GM21786 (cell line): ENCODE results near the gene KIF25.

Experiments
- ATAC-seq: cut with Tn5 transposase; IDR thresholded peaks from one replicate; pipeline ENCODE4 v1.9.1; 2021; ENCODE audit not compliant: unreplicated experiment

The KIF25 gene

DNA sequence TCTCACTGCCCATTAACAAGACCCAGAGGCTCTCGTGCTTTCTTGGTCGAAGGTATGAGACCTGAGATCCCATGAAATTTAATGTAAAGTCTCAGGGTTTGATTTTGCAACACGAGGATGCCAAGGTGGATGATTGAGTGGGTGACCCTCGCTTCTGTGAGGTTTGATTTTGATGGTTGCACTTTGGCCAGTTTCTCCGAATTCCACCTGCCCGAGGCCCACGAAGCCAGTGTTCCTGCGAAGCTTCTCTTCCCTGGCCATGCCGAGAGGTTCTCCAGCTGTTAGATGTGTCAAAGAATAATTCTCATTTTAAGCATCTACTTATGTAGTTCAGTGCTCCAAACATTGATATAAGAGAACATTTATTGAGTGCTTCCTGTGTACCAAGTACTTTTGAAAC, at the start of gene KIF25:
TSS of gene KIF25 (plus strand) at position 30 of the 400 bp plus-strand sequence. CDS start 31,915 bp downstream, outside the sequence.
- no peak for ATAC-seq

DNA sequence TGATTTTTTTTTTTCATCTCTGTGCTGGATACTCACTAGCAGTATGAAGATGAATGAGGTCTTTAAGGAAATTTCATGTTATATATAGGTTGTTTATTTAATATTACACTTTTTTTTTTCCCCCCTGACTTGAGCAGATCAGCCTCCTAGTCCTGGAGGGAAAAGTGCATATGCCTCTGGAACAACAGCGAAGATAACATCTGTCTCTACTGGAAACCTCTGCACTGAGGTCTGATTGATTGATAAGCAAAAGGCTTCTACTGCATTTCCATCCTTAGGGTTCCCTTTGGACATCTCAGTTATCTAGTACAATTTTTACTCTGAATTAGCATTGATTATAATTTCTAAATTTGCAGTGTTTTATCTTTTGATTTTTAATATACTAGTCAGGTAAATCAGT, 49.8 kb upstream of the KIF25 start:
- ATAC-seq = no peak

GRCh38 chr6:167948716-167949115, 48.8 kb upstream of the KIF25 start:
- no peak for ATAC-seq

GRCh38 chr6:167949121-167949684, 48.3 kb upstream of the KIF25 start:
- ATAC-seq = no peak

GRCh38 chr6:167951781-167952511, 45.5 kb upstream of the KIF25 start:
- ATAC-seq = no peak

- no peak for ATAC-seq
Observed at GRCh38 chr6:167952512-167952859, 45.0 kb upstream of the KIF25 start.

- ATAC-seq = no peak
Observed at GRCh38 chr6:167953551-167953950, 43.9 kb upstream of the KIF25 start.

DNA sequence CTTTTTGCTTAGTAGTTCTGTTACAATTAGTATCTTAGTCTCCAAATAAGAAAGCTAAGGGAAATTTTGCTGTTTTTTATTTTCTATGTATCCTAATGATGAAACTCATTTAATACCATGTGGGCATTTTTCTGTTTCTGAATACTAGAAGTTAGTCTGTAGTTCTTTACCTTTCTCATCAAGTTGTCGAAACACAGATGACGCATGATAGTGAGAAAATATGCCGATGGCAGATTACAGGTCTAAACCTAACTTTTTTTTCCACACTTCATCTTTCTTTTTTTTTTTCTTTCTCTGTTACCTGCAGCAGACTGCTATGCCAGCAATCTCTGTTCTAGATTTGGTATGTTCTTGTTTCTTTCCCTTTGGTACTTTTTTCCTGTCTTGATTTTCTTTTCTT, 43.3 kb upstream of the KIF25 start:
- no peak for ATAC-seq

DNA sequence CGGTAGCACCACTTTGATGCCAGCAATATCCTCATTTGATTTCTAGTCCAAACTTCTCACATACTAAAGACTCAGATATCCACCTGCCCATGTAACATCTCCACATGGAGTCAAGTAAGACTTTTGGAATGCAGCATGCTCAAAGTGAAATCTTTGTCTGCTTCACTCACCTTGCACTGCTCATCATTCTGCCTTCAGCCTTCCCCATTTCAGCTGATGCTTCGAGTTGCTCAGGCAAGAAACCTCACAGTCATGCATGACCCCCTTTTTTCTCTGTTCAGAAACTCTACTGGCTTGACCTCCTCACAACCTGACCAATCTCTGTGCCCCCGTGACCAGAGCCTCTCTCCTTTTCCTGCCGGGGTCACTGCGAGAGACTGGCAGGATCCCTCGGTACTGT, 41.0 kb upstream of the KIF25 start:
- no peak for ATAC-seq

GRCh38 chr6:167956983-167957492, 40.4 kb upstream of the KIF25 start:
- ATAC-seq = no peak

GRCh38 chr6:167957626-167958025, 39.8 kb upstream of the KIF25 start:
- ATAC-seq = no peak

GRCh38 chr6:167960579-167960978, 36.9 kb upstream of the KIF25 start:
- ATAC-seq = no peak

DNA sequence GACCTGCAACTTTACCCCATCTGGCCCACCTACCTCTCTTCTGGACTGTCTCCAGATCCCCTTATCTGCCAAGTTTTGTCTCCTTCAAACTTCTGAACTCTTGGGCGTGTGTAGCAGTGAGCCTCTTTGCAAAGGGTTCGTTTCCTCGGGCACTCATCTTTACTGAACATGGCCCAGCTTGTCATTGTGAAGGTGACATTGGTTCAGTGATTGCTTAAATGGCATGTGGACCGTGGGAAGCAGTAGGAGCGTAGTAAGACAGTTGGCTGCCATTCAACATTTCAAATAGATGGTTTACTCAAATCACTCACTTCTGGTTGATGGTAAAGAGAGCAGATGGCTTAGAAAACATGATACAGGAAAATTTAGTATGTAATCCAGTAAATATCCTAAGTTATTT, 34.8 kb upstream of the KIF25 start:
- ATAC-seq = no peak

DNA sequence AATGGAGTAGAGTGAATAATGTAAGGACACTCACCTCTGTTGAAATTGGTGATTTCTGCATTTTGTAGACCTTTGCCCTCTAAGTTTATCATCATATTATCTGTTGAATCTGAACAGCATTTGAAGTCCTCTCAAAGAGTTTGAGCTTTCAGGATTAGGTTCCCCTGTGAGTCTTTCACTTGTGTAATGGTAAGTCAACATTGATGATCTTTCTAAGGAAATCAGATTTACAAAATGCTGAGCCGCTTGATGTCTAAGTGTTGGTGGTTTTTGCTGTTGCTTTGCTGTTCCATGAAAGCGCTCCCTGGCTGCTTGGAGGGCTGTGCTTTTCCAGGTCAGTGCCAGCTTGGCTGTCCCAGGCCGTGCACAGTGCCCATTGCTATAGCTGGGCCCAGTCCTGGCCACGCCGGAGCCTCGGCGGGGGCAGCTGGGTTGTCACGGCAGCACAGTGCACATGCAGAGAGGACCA, 33.8 kb upstream of the KIF25 start:
- ATAC-seq = no peak

DNA sequence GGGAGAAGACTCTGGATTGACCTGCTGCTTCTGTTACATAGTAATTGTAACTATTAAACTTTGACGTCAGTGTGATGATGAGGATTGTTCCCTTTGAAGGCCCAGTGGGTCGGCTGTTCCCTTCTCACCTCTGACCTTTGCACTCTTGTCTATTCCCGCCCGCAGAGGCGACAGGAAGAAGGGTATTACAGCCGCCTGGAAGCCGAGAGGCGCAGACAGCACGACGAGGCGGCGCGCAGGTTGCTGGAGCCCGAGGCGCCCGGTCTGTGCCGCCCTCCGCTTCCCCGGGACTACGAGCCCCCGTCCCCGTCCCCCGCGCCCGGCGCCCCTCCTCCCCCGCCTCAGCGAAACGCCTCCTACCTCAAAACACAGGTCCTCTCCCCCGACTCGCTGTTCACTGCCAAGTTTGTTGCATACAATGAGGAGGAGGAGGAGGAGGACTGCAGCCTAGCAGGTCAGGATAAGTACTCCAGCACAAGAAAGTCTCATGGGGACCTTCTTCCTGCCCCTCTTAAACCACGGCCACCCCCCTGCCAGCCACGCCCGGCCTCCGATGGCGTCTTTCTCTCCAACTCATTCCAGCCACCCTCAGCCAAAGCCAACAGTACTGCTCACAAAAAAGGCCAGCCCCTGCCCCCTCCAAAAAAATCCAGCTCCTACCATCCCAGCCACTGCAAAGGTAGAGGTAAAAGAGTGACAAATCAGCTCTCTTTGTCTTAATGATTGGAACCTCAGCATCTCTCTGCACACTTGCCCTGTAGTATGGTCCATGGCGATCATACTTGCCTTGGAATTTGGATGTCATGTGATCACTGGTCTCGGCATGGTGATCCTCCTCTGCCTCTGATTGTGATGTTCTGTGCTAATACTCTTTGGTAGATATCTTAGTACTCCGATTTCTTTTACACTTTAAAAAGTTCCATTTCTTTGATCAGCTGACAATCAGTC, 31.6 kb upstream of the KIF25 start:
- ATAC-seq = no peak

- no peak for ATAC-seq
Observed at GRCh38 chr6:167966540-167966905, 30.9 kb upstream of the KIF25 start.

DNA sequence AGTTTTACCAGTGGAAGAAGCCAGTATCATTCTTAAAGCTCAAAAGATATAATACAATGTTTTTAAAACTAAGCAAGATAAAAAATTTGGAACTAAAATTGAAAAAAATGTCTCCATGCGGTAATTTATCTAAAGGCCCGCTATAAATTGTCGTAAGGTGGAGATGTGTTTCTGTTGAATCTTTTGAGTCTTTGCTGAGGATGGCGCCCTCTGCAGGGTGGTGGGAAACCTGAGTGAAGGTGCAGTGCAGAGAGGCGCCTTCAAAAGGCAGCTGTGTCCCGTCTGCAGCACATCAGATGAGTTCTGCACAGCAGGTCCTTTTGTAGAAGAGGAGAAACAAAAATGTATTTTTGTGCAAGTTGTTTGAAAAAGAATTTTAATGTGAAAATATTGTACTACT, 29.4 kb upstream of the KIF25 start:
- no peak for ATAC-seq

DNA sequence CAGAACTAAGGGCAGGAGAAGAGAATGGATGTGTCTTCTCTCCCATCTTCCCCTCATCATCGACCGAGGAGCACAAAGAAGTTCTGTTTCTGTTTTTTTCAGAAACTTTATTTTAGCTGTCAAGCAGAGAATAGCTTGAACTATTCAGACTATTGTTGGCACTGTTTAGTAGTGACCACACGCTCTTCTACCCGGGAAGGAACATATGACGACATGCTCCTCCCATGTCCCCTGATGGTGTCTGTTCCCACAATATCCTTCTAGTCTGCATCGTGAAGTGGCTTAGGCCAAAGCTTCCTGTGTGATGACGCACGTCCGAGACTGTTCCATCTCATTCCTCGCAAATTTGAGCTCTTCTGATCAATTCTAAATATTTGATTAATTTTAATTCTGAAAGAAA, 27.2 kb upstream of the KIF25 start:
- no peak for ATAC-seq

- no peak for ATAC-seq
Observed at GRCh38 chr6:167972193-167972592, 25.3 kb upstream of the KIF25 start.

DNA sequence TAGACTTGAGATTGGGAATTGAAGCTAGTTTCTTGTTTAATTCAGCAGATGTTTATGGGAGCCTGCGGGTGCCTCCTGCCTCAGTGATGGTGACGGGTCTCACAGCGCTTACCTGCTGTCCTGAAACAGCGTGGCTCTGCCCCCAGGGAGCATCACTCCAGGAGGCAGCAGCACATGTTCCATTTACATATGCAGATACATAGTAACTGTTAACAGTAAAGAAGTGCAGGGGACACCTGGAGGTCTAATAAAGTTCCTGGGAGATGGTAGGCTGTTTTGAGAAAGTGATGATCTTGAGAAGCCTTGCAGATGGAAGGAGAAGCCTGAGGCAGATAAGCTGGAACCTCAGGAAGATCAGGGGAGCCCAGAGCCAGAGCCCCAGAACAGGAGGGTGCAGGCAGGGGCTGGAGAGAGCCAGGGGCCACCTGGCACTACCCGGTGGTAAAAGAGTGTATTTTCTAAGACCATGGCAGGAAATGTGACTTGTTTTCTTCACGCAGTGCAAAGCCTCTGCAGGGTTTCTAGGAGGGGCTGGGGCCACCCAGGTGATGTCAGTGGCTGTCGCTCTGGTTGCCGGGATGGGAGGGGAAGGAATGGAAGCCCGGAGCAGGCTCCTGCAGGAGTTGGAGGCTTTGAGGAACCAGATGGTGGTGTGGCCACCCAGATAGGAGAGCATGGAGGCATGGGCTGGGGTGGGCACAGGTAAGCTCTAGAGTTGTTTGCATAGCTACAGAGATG, 24.2 kb upstream of the KIF25 start:
- no peak for ATAC-seq
